HG03432 (cell line): ENCODE measurements around the gene RFESD.
"Not testable (repeated sequence)": the region's sequence is repeated elsewhere in the genome, so short reads cannot be mapped to it uniquely, and the experiment has no call there.

Experiments used
- ATAC-seq: cut with Tn5 transposase; IDR thresholded peaks from one replicate; pipeline ENCODE4 v1.9.1; 2021; ENCODE audit warnings: mild to moderate bottlenecking, moderate library complexity; ENCODE audit not compliant: unreplicated experiment

RFESD gene

DNA sequence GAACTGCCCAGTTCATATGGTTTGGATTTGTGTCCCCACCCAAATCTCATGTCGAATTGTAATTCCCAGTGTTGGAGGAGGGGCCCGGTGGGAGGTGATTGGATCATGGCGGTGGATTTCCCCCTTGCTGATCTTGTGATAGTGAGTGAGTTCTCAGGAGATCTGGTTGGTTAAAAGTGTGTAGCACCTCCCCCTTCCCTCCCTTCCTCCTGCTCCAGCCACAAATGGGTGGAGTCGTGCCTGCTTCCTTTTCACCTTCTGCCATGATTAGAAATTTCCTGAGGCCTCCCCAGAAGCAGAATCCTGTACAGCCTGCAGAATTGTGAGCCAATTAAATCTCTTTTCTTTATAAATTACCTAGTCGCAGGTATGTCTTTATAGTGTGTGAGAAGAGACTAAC lies 59.6 kb downstream of the RFESD start:
- not testable (repeated sequence) for ATAC-seq

DNA sequence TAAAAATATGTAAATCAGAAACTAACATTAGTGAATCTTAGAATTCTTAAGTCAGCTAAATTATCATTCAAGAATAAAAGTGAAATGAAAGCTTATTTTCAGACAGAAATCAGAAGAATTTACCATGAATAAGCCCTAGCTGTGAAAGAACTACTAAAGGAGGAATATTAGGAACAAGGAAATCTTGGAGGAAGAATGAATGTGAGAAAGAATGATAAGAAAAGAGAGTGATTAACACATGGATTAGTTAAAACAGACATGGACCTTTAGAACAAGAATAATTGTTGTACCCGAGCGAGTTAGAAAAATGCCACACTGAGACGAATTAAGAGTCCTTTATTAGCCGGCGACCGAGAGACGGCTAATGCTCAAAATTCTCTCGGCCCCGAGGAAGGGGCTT lies 60.5 kb downstream of the RFESD start:
- ATAC-seq, result no peak
